ENCODE results near the gene DHPS. TPM values are rescaled to one million over a fixed set of nuclear protein-coding genes. Genes with fewer than 3 reads are reported as not detected.

The DHPS gene
- total RNA-seq, 2 donors from 2014 or later, result 55.8 to 136 TPM

- Histone ChIP-seq H3K36me3 (replicated peaks in 1 of 2; ENCODE audit: insufficient read depth in 1 of 2, low read depth in 2 of 2) (peaks cover 14 to 47% of the 10 kb centered on the region in 2 donors), H3K27me3 (no peaks in the 10 kb centered on the region), H3K9me3 (no peaks in the 10 kb centered on the region), H3K27ac (no peak overlapping the region), H3K4me1 (no peaks in the 10 kb centered on the region), H3K4me3 (no peak overlapping the region)
- TF ChIP-seq CTCF (IDR thresholded peaks at IDR 0.05) (no peak), POLR2A (IDR thresholded peaks at IDR 0.05) (no peak)
- intact Hi-C loops (cut with DNase I), result no loop called here
- ATAC-seq (no peak), DNase-seq (no peak)
- 88 to 96% methylated on average over 12 to 13 of the region's 13 CpGs for WGBS, 2 donors
Observed at GRCh38 chr19:12706332-12706718, 24.6 kb upstream of the DHPS start.

- DNase-seq (no peak), ATAC-seq (no peak)
- 91 to 92% methylated on average over 21 to 26 of the region's 29 CpGs for WGBS, 2 donors
- H3K27ac ChIP-seq, result no peak overlapping the region
- H3K27me3 ChIP-seq, result no peaks in the 10 kb centered on the region
- peaks cover 19 to 47% of the 10 kb centered on the region in 2 donors for H3K36me3 ChIP-seq (replicated peaks in 1 of 2; ENCODE audit: insufficient read depth in 1 of 2, low read depth in 2 of 2)
- no peak overlapping the region for H3K4me3 ChIP-seq
- TF ChIP-seq POLR2A (IDR thresholded peaks at IDR 0.05), result no peak
- TF ChIP-seq CTCF (IDR thresholded peaks at IDR 0.05), result no peak
- no peaks in the 10 kb centered on the region for H3K4me1 ChIP-seq
- intact Hi-C loops (cut with DNase I), result no loop called here
- H3K9me3 ChIP-seq, result no peaks in the 10 kb centered on the region
Observed at GRCh38 chr19:12705654-12706331, 24.1 kb upstream of the DHPS start.

GRCh38 chr19:12705169-12705568 is 23.5 kb upstream of the DHPS start:
- no peaks in the 10 kb centered on the region for H3K4me1 ChIP-seq
- TF ChIP-seq POLR2A (IDR thresholded peaks at IDR 0.05), result no peak
- no peak for TF ChIP-seq CTCF (IDR thresholded peaks at IDR 0.05)
- ATAC-seq (no peak), DNase-seq (no peak)
- intact Hi-C loops (cut with DNase I), result no loop called here
- 94% methylated on average over 13 of the region's 13 CpGs; no CpG with 5 or more reads in 1 of the 2 donors for WGBS, 2 donors
- H3K4me3 ChIP-seq, result no peak overlapping the region
- no peak overlapping the region for H3K27ac ChIP-seq
- peaks cover 20 to 43% of the 10 kb centered on the region in 2 donors for H3K36me3 ChIP-seq (replicated peaks in 1 of 2; ENCODE audit: insufficient read depth in 1 of 2, low read depth in 2 of 2)
- H3K27me3 ChIP-seq, result no peaks in the 10 kb centered on the region
- no peaks in the 10 kb centered on the region for H3K9me3 ChIP-seq

- Histone ChIP-seq H3K4me1 (no peaks in the 10 kb centered on the region), H3K36me3 (replicated peaks in 1 of 2; ENCODE audit: insufficient read depth in 1 of 2, low read depth in 2 of 2) (peaks cover 20 to 36% of the 10 kb centered on the region in 2 donors), H3K27me3 (no peaks in the 10 kb centered on the region), H3K9me3 (no peaks in the 10 kb centered on the region), H3K27ac (no peak overlapping the region), H3K4me3 (no peak overlapping the region)
- DNase-seq (no peak), ATAC-seq (peak; percentile 16)
- intact Hi-C loops (cut with DNase I), result no loop called here
- 73 to 80% methylated on average over 6 to 9 of the region's 9 CpGs for WGBS, 2 donors
- no peak for TF ChIP-seq POLR2A (IDR thresholded peaks at IDR 0.05)
- no peak for TF ChIP-seq CTCF (IDR thresholded peaks at IDR 0.05)
Observed at GRCh38 chr19:12703046-12703445, 21.4 kb upstream of the DHPS start.
